ENCODE results near the gene KL. TPM values are rescaled to one million over a fixed set of nuclear protein-coding genes. Genes with fewer than 3 reads are reported as not detected.

The KL gene
- total RNA-seq, 2 donors from 2014 or later = 1.1 to 1.9 TPM

DNA sequence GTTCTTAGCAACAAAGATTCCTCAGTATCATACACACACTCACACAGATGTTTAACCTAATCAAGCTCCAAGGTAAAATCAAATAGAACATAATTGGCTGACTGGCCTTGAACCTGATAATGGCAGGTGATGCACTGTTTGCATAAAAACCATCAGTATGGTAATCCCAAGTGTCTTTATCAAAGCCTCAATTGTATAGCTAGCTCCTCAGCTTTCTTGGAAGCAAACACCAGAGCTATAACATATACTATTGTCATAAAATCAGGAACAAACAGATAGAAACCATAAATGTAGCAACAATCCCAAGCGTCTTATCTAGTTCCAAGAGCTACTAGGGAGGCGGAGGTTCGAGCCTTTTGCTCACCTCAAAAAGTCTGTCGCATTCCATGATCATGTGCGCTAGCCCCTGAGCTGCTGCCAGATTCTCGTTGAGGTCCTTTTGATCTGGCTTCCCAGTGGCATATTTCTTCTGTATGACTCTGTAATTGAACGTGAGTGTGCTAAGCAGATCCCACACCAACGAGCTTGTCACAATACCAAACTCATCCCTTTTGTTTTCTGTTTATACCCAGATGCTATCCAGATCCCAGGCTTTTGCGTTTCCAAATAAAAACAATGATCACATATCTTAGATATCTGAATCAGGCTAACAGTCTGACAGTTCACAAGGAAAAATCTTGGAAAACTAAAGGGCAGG lies 95.3 kb downstream of the KL start:
- peaks cover 16% of the 10 kb centered on the region for H3K36me3 ChIP-seq
- peaks cover 38 to 62% of the 10 kb centered on the region in 2 donors for H3K4me1 ChIP-seq (ENCODE audit: control insufficient read depth in 1 of 2, low read depth in 2 of 2)
- no peak for ATAC-seq (ENCODE audit: insufficient number of reproducible peaks, low FRiP score, low read depth)

DNA sequence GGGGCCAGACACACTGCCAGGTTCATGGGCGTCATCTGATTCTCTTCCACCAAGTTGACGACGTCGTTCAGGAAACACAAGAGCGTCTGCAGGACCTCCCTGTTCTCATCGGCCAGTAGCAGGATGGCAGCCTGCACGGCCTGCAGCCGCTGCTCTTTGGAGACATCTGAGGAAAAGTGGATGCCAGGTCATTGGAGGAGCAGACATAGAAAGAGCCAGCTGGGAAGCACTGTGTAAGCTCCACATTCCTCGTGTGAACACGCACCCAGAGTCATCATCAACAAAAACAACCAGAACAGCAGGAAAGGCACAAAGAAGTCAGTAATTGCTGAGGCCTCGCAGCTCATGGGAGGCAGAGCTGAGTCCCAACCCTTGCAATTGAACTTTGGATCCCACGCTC lies 96.5 kb downstream of the KL start:
- no peak for ATAC-seq (ENCODE audit: insufficient number of reproducible peaks, low FRiP score, low read depth)
- peak overlapping the region; percentile 62 to 86 for H3K27ac ChIP-seq

More for the DNA sequence above, 95.3 kb downstream of the KL start:
- Histone ChIP-seq H3K27ac (peak overlapping the region; percentile 62 to 86), H3K27me3 (replicated peaks; ENCODE audit: insufficient read depth) (no peaks in the 10 kb centered on the region), H3K9me3 (no peaks in the 10 kb centered on the region), H3K4me3 (no peak overlapping the region)
- TF ChIP-seq, protein P1, sequence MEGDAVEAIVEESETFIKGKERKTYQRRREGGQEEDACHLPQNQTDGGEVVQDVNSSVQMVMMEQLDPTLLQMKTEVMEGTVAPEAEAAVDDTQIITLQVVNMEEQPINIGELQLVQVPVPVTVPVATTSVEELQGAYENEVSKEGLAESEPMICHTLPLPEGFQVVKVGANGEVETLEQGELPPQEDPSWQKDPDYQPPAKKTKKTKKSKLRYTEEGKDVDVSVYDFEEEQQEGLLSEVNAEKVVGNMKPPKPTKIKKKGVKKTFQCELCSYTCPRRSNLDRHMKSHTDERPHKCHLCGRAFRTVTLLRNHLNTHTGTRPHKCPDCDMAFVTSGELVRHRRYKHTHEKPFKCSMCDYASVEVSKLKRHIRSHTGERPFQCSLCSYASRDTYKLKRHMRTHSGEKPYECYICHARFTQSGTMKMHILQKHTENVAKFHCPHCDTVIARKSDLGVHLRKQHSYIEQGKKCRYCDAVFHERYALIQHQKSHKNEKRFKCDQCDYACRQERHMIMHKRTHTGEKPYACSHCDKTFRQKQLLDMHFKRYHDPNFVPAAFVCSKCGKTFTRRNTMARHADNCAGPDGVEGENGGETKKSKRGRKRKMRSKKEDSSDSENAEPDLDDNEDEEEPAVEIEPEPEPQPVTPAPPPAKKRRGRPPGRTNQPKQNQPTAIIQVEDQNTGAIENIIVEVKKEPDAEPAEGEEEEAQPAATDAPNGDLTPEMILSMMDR (IDR thresholded peaks at IDR 0.05) = no peak
- no peak for DNase-seq (ENCODE audit: low spot score)

DNA sequence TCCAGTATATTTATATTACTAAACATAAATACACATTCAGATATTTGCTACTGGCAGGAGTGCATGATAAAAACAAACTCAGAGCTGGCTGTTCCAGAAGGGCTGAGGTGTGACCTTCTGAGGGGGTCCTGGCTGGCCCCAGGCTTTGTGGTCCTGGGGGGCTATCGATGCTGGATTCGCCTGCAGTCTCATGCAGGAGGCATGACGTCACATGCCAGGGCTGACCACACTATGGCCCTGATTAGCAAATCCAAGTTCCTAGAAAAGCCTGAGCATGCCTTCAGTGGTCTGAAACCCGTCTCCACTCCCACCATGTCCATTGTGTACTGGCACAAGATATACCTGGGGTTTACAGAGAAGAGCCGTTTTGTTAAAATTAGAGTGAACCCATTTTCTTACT lies 97.9 kb downstream of the KL start:
- H3K4me3 ChIP-seq = no peak overlapping the region
- no peak overlapping the region for H3K27ac ChIP-seq
- peaks cover 29 to 41% of the 10 kb centered on the region in 2 donors for H3K4me1 ChIP-seq (ENCODE audit: control insufficient read depth in 1 of 2, low read depth in 2 of 2)
- H3K9me3 ChIP-seq = no peaks in the 10 kb centered on the region
- no peak for DNase-seq (ENCODE audit: low spot score)
- peaks cover 32% of the 10 kb centered on the region for H3K36me3 ChIP-seq
- no peak for ATAC-seq (ENCODE audit: insufficient number of reproducible peaks, low FRiP score, low read depth)
- TF ChIP-seq, protein P1 (IDR thresholded peaks at IDR 0.05) = no peak
- no peaks in the 10 kb centered on the region for H3K27me3 ChIP-seq (replicated peaks; ENCODE audit: insufficient read depth)

More for the DNA sequence above, 96.5 kb downstream of the KL start:
- Histone ChIP-seq H3K9me3 (no peaks in the 10 kb centered on the region), H3K36me3 (peaks cover 24% of the 10 kb centered on the region), H3K27me3 (replicated peaks; ENCODE audit: insufficient read depth) (no peaks in the 10 kb centered on the region), H3K4me3 (no peak overlapping the region), H3K4me1 (ENCODE audit: control insufficient read depth in 1 of 2, low read depth in 2 of 2) (peaks cover 38 to 51% of the 10 kb centered on the region in 2 donors)
- TF ChIP-seq, protein P1 (IDR thresholded peaks at IDR 0.05) = no peak
- DNase-seq (ENCODE audit: low spot score) = no peak

DNA sequence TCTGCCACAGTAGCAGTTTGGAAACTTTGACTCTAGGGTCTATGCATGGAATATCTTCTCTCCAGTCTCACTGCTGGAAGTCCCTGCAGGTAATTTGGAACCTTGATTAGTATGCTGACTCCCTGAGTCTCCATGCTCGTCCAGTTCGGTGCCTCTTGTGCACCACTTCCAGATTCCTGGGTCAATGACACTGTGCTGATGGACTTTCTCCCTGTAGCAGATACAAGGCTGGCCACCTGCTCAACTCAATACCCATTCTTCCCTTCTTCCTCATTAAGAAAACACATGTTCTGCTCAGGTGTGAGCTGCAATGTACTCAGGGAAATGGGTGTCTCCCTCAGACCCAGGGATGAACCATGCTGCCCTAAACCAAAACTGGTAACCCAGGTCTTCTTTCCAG lies 99.1 kb downstream of the KL start:
- H3K27me3 ChIP-seq (replicated peaks; ENCODE audit: insufficient read depth) = no peaks in the 10 kb centered on the region
- peaks cover 20 to 37% of the 10 kb centered on the region in 2 donors for H3K4me1 ChIP-seq (ENCODE audit: control insufficient read depth in 1 of 2, low read depth in 2 of 2)
- H3K27ac ChIP-seq = no peak overlapping the region
- H3K36me3 ChIP-seq = peaks cover 35% of the 10 kb centered on the region
- no peak for DNase-seq (ENCODE audit: low spot score)
- H3K4me3 ChIP-seq = no peak overlapping the region
- TF ChIP-seq, protein P1 (IDR thresholded peaks at IDR 0.05) = no peak
- no peak for ATAC-seq (ENCODE audit: insufficient number of reproducible peaks, low FRiP score, low read depth)
- no peaks in the 10 kb centered on the region for H3K9me3 ChIP-seq
